GM18868 (cell line): ENCODE measurements around the gene NUBPL.

Experiments
- ATAC-seq: cut with Tn5 transposase; IDR thresholded peaks from one replicate; pipeline ENCODE4 v1.9.1; 2021; ENCODE audit warnings: mild to moderate bottlenecking, moderate library complexity; ENCODE audit not compliant: unreplicated experiment

NUBPL gene

DNA sequence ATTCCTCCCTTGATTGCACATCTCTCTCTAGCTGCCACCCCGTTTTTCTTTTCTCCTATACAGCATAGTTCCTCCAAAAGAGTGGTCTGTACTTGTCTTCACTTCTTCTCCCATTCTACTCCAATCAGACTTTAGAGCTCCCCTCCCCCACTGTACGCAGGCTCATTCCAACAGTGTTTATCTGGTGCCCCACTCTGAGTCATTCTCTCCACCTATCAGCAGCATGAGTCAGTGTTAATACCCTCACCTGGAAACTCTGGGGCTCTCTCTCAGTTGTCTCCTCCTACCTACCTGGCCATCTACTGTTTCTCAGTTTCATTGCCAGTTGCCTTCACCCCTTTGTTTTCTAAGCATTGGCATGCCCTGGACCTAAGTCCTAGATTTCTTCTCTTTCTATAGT lies 340.8 kb downstream of the NUBPL start:
- ATAC-seq = no peak

DNA sequence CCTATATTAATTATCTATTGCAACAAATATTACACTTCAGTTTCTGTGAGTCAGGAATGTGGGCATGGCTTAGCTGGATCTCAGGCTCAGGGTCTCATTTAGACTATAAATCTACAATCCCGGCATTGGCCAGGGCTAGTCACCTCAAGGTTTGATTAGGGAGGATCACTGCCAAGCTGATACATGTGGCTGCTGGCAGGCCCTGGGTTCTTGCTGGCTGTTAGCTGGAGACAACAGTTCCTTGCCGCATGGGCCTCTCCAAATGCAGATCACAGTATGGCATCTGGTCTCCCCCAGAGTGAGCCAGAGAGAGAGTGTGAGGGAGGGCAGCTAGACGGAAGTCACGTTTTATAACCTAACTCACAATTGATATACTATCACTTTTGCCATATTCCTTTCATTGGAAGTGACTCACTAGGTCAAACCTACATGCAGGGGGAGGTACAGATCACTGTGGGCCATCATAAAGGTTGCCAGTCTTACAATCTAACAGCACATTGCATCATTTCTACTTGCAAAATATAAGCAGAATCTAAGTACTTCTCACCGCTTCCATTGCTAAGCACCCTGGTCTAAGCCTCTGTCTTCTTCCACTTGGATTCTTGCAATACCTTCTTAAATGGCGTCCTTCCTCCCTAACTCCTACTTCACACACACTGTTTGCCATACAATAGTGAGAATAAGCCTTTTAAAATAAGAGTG lies 341.9 kb downstream of the NUBPL start:
- no peak for ATAC-seq

DNA sequence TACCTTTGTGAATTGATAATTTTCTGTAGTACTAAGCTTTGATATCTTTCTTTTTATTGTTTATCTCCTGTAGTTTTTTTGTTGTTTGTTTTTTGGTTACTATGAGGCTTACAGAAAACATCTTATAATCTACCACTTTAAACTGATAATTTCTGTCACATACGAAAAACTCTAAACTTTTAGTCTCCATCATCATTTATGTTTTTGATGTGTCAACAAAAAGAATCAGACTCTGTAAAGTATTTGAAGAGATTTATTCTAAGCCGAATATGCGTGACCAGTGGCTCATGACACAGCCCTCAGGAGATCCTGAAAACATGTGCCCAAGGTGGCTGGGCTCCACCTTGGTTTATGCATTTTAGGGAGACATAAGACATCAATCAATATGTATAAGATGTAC lies 348.8 kb downstream of the NUBPL start:
- ATAC-seq = no peak
